HepG2 (cell line): Measurements from ENCODE around the gene SNRPB2. TPM values are rescaled to one million over a fixed set of nuclear protein-coding genes. Genes with fewer than 3 reads are reported as not detected.
A peak's percentile ranks its signal among the peaks of the same experiment; 100 is the strongest.

Experiments used
- AGO2 ChIP-seq: fragments of 200-400 bp; formaldehyde crosslinking; optimal IDR thresholded peaks from 2 replicates; pipeline ENCODE3; 2017; ENCODE audit warnings: mild to moderate bottlenecking, low read depth, low read length, moderate library complexity
- DNMT1 ChIP-seq: sonication (generic); formaldehyde crosslinking; IDR thresholded peaks from 2 replicates; pipeline ENCODE4 v1.5.1; 2020; ENCODE audit warnings: mild to moderate bottlenecking, missing genetic modification reagents
- HCFC1 ChIP-seq: fragments of 150-350 bp; IDR thresholded peaks from 2 replicates; pipeline ENCODE4 v1.6.1; 2014; ENCODE audit warnings: low read depth, low read length
- NONO ChIP-seq, 2 experiments: fragments of 450-650 bp in 1 of 2; sonication (generic) in 1 of 2; formaldehyde crosslinking in 1 of 2; IDR thresholded peaks in 1 of 2; conservative IDR thresholded peaks in 1 of 2; 2 replicates each; pipeline versions ENCODE4 v1.6.1 to v1.8.0; 2017 to 2022; ENCODE audit warnings: mild to moderate bottlenecking in 1 of 2, missing genetic modification reagents in 1 of 2, moderate library complexity in 1 of 2
- NRL ChIP-seq: sonication (generic); formaldehyde crosslinking; IDR thresholded peaks from 2 replicates; pipeline ENCODE4 v1.5.0; 2020; ENCODE audit warnings: missing genetic modification reagents, mild to moderate bottlenecking, moderate library complexity, borderline replicate concordance
- SOX5 ChIP-seq: IDR thresholded peaks from 2 replicates; pipeline ENCODE4 v1.6.1; 2016; ENCODE audit warnings: borderline replicate concordance
- TCF7 ChIP-seq: sonication (generic); IDR thresholded peaks from 2 replicates; pipeline ENCODE4 v1.6.1; 2016; ENCODE audit warnings: antibody characterized with exemption, low read depth
- TEAD3 ChIP-seq: optimal IDR thresholded peaks from 2 replicates; pipeline ENCODE3; 2016; ENCODE audit warnings: borderline replicate concordance
- ZMYM3 ChIP-seq: sonication (generic); formaldehyde crosslinking; IDR thresholded peaks from 2 replicates; pipeline ENCODE4 v1.5.1; 2020; ENCODE audit warnings: mild to moderate bottlenecking, missing genetic modification reagents
- ZNF75D ChIP-seq: sonication (generic); formaldehyde crosslinking; IDR thresholded peaks from 2 replicates; pipeline ENCODE4 v1.8.1; 2023; ENCODE audit warnings: missing genetic modification reagents, mild to moderate bottlenecking, borderline replicate concordance
- ZNF790 ChIP-seq: sonication (generic); formaldehyde crosslinking; IDR thresholded peaks from 2 replicates; pipeline ENCODE4 v1.8.0; 2022; ENCODE audit warnings: missing genetic modification reagents, mild to moderate bottlenecking, borderline replicate concordance
- polyA plus RNA-seq, 8 experiments: library from polyadenylated mRNA; depleted of rRNA in 3 of 8; stranded (reverse) in 7 of 8; unstranded in 1 of 8; fragments of >200 nt; fragmentation: Illumina TruSeq in 4 of 8; extraction: Trizol in 4 of 8; gene quantifications; 2 replicates each; pipeline versions ENCODE4 v1.2.1 to v1.2.3, GENCODE V29; 2011 to 2016; ENCODE audit warnings: low read depth in 4 of 8, missing spikeins in 1 of 8, mixed read lengths in 1 of 8; ENCODE audit not compliant: insufficient read depth in 1 of 8
- total RNA-seq, 5 experiments: library from RNA; depleted of rRNA; stranded (reverse); fragments of >200 nt; fragmentation: Illumina TruSeq; extraction: Trizol; gene quantifications; 2 replicates each; pipeline ENCODE4 v1.2.3, GENCODE V29; 2016; ENCODE audit warnings: low read depth in 1 of 5
- TF ChIP-seq, protein P1 (sequence below): sonication (generic); formaldehyde crosslinking; IDR thresholded peaks from 2 replicates; pipeline ENCODE4 v1.4.0; 2020; ENCODE audit warnings: low read depth, missing genetic modification reagents
- TF ChIP-seq, protein P2 (sequence below): sonication (generic); formaldehyde crosslinking; IDR thresholded peaks from 2 replicates; pipeline ENCODE4 v1.4.0; 2020; ENCODE audit warnings: missing genetic modification reagents
- TF ChIP-seq, protein P3 (sequence below): sonication (generic); formaldehyde crosslinking; IDR thresholded peaks from 2 replicates; pipeline ENCODE4 v1.8.0; 2022; ENCODE audit warnings: mild to moderate bottlenecking, missing genetic modification reagents, borderline replicate concordance

Gene SNRPB2
- total and polyA plus RNA-seq, 2 of the 13 experiments (the other 11 are each of a cell fraction or from before 2014, with no cell fraction given), result 107 to 204 TPM

DNA sequence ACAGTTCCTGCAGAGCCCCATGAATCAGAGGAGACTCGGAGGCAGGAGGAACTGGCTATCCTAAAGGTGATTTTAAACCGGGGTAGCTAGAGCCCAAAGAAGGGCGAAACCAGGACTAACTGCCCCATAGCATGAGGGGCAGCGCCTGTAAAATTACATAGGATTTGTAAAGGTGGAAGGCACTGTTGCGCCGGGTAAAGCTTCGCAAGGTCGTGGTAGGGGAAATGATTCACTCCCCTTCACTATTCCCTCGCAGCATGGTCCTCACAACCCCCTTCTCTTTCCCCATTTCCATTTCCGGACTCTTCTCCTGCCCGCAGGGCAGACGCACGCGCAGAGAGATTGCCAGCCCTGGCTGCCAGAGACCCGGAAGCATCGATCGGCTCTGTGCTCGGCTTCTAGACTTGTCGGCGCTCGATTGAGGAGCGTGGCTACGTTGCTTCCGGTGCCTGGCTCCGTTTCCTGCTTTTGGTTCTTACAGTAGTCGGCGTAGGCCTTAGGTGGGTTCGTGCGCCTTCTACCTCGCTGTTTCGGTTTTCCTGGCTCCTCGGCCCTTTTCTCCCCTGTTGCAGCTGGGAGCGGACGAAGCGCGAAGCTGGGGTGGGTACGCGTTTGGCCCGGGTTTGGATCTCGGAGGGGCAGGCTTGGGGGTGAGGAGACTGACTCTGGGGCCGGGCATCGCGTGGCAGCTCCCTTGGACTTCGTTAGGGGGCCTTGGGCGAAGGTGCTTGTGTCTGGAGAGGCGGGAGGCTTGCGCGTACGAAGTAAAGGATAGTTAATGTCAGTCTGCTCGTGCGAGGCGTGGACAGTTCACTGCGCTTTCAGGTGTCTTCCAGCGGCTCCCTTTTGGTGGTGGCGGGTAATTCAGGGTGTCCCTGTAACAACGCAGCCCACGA lies at the start of gene SNRPB2 (continued):
- peak; percentile 93 for TF ChIP-seq AGO2
- TF ChIP-seq ZMYM3, result peak; percentile 57; the same call in 1 of the 2 replicates
- TF ChIP-seq HCFC1, result peak; percentile 96
- TF ChIP-seq TEAD3 (CRISPR knock-in tag), result peak; percentile 76
- 0 out of 2 replicates have a peak, but pooled peaks have one; percentile 88 for TF ChIP-seq ZNF790 (CRISPR knock-in tag)
- TF ChIP-seq NRL (CRISPR knock-in tag), result peak; percentile 99
- peak; percentile 84 for TF ChIP-seq SOX5 (CRISPR knock-in tag)
- TF ChIP-seq ZNF75D, result no peak
- TF ChIP-seq, protein P1, sequence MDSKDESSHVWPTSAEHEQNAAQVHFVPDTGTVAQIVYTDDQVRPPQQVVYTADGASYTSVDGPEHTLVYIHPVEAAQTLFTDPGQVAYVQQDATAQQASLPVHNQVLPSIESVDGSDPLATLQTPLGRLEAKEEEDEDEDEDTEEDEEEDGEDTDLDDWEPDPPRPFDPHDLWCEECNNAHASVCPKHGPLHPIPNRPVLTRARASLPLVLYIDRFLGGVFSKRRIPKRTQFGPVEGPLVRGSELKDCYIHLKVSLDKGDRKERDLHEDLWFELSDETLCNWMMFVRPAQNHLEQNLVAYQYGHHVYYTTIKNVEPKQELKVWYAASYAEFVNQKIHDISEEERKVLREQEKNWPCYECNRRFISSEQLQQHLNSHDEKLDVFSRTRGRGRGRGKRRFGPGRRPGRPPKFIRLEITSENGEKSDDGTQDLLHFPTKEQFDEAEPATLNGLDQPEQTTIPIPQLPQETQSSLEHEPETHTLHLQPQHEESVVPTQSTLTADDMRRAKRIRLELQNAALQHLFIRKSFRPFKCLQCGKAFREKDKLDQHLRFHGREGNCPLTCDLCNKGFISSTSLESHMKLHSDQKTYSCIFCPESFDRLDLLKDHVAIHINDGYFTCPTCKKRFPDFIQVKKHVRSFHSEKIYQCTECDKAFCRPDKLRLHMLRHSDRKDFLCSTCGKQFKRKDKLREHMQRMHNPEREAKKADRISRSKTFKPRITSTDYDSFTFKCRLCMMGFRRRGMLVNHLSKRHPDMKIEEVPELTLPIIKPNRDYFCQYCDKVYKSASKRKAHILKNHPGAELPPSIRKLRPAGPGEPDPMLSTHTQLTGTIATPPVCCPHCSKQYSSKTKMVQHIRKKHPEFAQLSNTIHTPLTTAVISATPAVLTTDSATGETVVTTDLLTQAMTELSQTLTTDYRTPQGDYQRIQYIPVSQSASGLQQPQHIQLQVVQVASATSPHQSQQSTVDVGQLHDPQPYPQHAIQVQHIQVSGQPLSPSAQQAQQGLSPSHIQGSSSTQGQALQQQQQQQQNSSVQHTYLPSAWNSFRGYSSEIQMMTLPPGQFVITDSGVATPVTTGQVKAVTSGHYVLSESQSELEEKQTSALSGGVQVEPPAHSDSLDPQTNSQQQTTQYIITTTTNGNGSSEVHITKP (CRISPR knock-in tag), result peak; percentile 74
- TF ChIP-seq TCF7, result no peak; the same call in 1 of the 2 replicates
- no peak for TF ChIP-seq NONO (IDR thresholded peaks at IDR 0.05)
- TF ChIP-seq NONO (CRISPR knock-in tag; conservative IDR thresholded peaks at IDR 0.05), result peak; percentile 97
- TF ChIP-seq, protein P2, sequence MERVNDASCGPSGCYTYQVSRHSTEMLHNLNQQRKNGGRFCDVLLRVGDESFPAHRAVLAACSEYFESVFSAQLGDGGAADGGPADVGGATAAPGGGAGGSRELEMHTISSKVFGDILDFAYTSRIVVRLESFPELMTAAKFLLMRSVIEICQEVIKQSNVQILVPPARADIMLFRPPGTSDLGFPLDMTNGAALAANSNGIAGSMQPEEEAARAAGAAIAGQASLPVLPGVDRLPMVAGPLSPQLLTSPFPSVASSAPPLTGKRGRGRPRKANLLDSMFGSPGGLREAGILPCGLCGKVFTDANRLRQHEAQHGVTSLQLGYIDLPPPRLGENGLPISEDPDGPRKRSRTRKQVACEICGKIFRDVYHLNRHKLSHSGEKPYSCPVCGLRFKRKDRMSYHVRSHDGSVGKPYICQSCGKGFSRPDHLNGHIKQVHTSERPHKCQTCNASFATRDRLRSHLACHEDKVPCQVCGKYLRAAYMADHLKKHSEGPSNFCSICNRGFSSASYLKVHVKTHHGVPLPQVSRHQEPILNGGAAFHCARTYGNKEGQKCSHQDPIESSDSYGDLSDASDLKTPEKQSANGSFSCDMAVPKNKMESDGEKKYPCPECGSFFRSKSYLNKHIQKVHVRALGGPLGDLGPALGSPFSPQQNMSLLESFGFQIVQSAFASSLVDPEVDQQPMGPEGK, result peak; percentile 76
- peak; percentile 93 for TF ChIP-seq DNMT1 (CRISPR knock-in tag)
- TF ChIP-seq, protein P3, sequence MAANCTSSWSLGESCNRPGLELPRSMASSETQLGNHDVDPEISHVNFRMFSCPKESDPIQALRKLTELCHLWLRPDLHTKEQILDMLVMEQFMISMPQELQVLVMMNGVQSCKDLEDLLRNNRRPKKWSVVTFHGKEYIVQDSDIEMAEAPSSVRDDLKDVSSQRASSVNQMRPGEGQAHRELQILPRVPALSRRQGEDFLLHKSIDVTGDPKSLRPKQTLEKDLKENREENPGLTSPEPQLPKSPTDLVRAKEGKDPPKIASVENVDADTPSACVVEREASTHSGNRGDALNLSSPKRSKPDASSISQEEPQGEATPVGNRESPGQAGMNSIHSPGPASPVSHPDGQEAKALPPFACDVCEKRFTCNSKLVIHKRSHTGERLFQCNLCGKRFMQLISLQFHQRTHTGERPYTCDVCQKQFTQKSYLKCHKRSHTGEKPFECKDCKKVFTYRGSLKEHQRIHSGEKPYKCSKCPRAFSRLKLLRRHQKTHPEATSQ (CRISPR knock-in tag), result peak; percentile 86; the same call in 1 of the 2 replicates
